HL-60 (cell line): ENCODE measurements around the gene XIRP2.

Experiments
- DNase-seq, 2 experiments: peaks; one replicate each; pipeline ENCODE4 v3.0.0-alpha.2; 2010 to 2020; ENCODE audit warnings: low read depth in 1 of 2, low spot score in 1 of 2
- H3K27ac ChIP-seq: fragments of 250-450 bp; sonication (Bioruptor Pico); replicated peaks from 2 replicates; pipeline ENCODE4 v1.5.1; 2020; ENCODE audit warnings: mild to moderate bottlenecking, moderate library complexity
- H3K27me3 ChIP-seq: fragments of 250-450 bp; sonication (Bioruptor Pico); 2 replicates; pipeline ENCODE4 v1.5.1; 2021; ENCODE audit warnings: mild to moderate bottlenecking, moderate library complexity; ENCODE audit not compliant: insufficient read depth, poor library complexity, severe bottlenecking
- H3K4me3 ChIP-seq: replicated peaks from 2 replicates; pipeline ENCODE4 v1.5.1; 2011; ENCODE audit warnings: mild to moderate bottlenecking, control low read depth, low read length; ENCODE audit not compliant: insufficient read depth
- CTCF ChIP-seq: IDR thresholded peaks from one replicate; pipeline ENCODE4 v1.5.1; 2011; ENCODE audit warnings: low read length, control low read depth, inconsistent platforms; ENCODE audit not compliant: insufficient read depth
- GABPA ChIP-seq: IDR thresholded peaks from 2 replicates; pipeline ENCODE4 v1.6.1; 2012; ENCODE audit warnings: low read depth
- POLR2AphosphoS5 ChIP-seq: IDR thresholded peaks from 2 replicates; pipeline ENCODE4 v1.6.1; 2012; ENCODE audit warnings: low read depth
- REST ChIP-seq: IDR thresholded peaks from 2 replicates; pipeline ENCODE4 v1.6.1; 2012; ENCODE audit warnings: low read depth; ENCODE audit not compliant: insufficient replicate concordance
- SPI1 ChIP-seq: IDR thresholded peaks from 2 replicates; pipeline ENCODE4 v1.6.1; 2012; ENCODE audit warnings: low read depth, mild to moderate bottlenecking, borderline replicate concordance

Gene XIRP2

GRCh38 chr2:167297292-167297691, 409.0 kb downstream of the XIRP2 start:
- Histone ChIP-seq H3K4me3 (no peak overlapping the region), H3K27ac (no peak overlapping the region), H3K27me3 (peaks cover 20% of the 10 kb centered on the region)
- TF ChIP-seq GABPA (no peak), CTCF (no peak), SPI1 (no peak), POLR2AphosphoS5 (no peak), REST (no peak)
- DNase-seq, result no peak

- no peak overlapping the region for H3K27ac ChIP-seq
- no peak for DNase-seq
- peaks cover 20% of the 10 kb centered on the region for H3K27me3 ChIP-seq
- H3K4me3 ChIP-seq, result no peak overlapping the region
- TF ChIP-seq REST, result no peak
These were observed 409.7 kb downstream of the XIRP2 start for GRCh38 chr2:167298017-167298416.
